Measurements from ENCODE around the gene CCDC121. TPM values are rescaled to one million over a fixed set of nuclear protein-coding genes. Genes with fewer than 3 reads are reported as not detected.
"Not testable (repeated sequence)": the region's sequence is repeated elsewhere in the genome, so short reads cannot be mapped to it uniquely, and the experiment has no call there.

Gene CCDC121
- total RNA-seq, 6 experiments from 2014 or later, result 0.52 to 1.2 (median 0.97) TPM

DNA sequence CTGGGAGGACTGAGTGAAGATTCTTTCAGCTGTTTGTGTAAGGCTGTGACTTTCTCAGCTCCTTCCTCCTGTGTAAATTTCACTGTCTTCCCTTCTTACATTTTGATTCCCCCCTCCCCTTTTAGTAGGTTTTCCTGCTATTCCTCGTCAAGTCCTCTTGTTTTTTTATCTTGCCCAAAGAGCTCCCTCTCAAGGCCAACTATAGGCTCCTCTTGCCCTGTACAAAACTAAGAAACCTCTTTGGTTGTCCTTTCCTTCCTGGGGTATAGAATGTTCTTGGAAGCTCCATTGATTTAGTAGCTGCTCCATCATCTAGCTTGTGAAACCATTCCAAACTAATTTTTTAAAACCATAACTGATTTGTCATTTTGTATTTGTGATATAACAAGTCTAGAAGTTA, 7.3 kb downstream of the CCDC121 start:
- TF ChIP-seq, protein P1, sequence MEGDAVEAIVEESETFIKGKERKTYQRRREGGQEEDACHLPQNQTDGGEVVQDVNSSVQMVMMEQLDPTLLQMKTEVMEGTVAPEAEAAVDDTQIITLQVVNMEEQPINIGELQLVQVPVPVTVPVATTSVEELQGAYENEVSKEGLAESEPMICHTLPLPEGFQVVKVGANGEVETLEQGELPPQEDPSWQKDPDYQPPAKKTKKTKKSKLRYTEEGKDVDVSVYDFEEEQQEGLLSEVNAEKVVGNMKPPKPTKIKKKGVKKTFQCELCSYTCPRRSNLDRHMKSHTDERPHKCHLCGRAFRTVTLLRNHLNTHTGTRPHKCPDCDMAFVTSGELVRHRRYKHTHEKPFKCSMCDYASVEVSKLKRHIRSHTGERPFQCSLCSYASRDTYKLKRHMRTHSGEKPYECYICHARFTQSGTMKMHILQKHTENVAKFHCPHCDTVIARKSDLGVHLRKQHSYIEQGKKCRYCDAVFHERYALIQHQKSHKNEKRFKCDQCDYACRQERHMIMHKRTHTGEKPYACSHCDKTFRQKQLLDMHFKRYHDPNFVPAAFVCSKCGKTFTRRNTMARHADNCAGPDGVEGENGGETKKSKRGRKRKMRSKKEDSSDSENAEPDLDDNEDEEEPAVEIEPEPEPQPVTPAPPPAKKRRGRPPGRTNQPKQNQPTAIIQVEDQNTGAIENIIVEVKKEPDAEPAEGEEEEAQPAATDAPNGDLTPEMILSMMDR (IDR thresholded peaks at IDR 0.05), result peak; percentile 27; the same call in 1 of the 2 replicates
- Mint-ChIP-seq H3K27ac (no peak overlapping the region), H3K9me3 (no peaks in the 10 kb centered on the region), H3K36me3 (ENCODE audit: low read depth) (peaks cover 62% of the 10 kb centered on the region), H3K27me3 (ENCODE audit: insufficient read depth) (no peaks in the 10 kb centered on the region), H3K4me3 (no peak overlapping the region), H3K4me1 (ENCODE audit: low read depth) (peaks cover 40% of the 10 kb centered on the region)
- DNase-seq, result no peak

DNA sequence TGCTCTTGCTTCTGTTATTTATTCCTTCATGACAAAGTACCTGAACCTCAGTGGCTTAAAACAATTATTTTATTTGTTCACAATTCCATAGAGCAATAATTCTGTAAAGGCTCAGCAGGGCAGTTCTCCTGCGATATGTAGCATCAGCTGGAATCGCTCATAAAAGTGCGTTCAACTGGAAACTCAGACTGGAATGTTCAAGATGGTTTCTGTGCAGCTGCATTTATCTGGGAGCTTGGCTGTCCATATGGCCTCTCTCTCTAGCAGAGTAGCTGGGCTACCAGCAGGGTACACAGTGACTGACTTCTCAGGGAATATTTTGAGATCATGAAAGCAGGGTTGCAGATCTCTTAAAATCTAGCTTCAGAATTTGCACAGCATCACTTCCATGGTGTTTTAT, 13.5 kb downstream of the CCDC121 start:
- Mint-ChIP-seq H3K27me3 (ENCODE audit: insufficient read depth) (no peaks in the 10 kb centered on the region), H3K27ac (no peak overlapping the region), H3K9me3 (no peaks in the 10 kb centered on the region), H3K36me3 (ENCODE audit: low read depth) (peaks cover 47% of the 10 kb centered on the region), H3K4me1 (ENCODE audit: low read depth) (no peaks in the 10 kb centered on the region), H3K4me3 (no peak overlapping the region)
- DNase-seq, result no peak
- TF ChIP-seq, protein P1 (IDR thresholded peaks at IDR 0.05), result no peak

DNA sequence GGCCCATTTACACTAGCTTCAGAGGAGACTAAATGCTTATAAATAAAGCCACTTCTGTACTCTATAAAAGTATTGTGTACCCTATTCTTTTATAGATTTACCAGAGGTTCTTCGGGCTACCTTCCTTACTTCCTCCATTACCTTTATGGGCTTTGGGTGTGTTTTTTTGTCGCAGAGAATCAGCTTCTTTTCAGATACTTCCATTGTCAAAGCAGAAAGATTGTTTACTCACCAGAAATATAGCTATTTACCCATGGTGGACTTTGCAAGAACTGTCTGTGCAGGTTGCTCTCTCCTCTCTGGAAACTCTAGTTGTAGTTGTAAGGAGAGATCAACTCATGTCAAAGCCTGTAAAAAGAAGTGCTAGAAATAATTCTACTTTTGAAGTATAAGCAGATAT, 14.8 kb downstream of the CCDC121 start:
- TF ChIP-seq, protein P1 (IDR thresholded peaks at IDR 0.05), result no peak
- Mint-ChIP-seq H3K4me3 (no peak overlapping the region), H3K9me3 (no peaks in the 10 kb centered on the region), H3K36me3 (ENCODE audit: low read depth) (peaks cover 41% of the 10 kb centered on the region), H3K4me1 (ENCODE audit: low read depth) (no peaks in the 10 kb centered on the region), H3K27ac (no peak overlapping the region), H3K27me3 (ENCODE audit: insufficient read depth) (no peaks in the 10 kb centered on the region)
- no peak for DNase-seq

DNA sequence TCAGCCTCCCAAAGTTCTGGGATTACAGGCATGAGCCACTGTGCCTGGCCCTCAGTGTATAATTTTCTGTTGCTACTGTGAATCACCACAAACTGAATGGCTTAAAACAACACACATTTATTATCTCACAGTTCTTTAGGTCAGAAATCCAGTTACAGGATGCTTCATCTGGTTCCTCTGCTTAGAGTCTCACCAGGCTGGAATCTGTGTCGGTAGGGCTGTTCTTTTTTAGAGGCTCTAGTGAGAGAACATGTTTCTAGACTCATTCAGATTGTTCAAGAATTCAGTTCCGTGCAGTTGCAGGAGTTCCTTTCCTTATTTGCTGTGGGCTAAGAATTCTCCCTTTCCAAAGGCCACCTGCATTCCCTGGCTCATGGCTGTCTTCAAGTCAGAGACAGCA, 22.2 kb downstream of the CCDC121 start:
- peak overlapping the region; percentile 28; the same call in 1 of the 2 replicates for H3K4me3 Mint-ChIP-seq
- TF ChIP-seq, protein P1 (IDR thresholded peaks at IDR 0.05), result no peak
- DNase-seq, result peak; percentile 80
- peaks cover 28% of the 10 kb centered on the region for H3K4me1 Mint-ChIP-seq (ENCODE audit: low read depth)
- H3K36me3 Mint-ChIP-seq (ENCODE audit: low read depth), result peaks cover 39% of the 10 kb centered on the region
- H3K9me3 Mint-ChIP-seq, result no peaks in the 10 kb centered on the region
- no peaks in the 10 kb centered on the region for H3K27me3 Mint-ChIP-seq (ENCODE audit: insufficient read depth)
- peak overlapping the region; percentile 86 for H3K27ac Mint-ChIP-seq

DNA sequence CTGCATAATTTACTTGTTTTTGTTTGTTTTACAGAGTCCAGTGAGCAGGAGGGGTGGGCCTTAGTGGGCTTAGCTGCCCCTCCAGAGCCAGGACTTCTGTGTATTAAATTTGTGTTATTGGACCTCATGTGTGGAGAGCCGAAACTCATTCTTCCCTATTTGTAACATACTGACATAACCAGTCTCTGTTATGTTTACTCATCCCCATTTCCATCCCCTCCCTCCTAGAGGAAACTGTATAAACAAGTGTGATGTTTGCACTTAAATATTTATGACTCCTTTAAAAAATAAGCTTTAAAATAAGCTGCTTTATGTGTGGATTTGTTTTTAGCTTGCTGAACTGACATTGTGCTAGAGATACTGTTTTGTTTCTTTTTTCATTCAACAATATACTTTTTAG, 32.2 kb downstream of the CCDC121 start:
- Mint-ChIP-seq H3K9me3 (peaks cover 18% of the 10 kb centered on the region), H3K36me3 (ENCODE audit: low read depth) (peaks cover 52% of the 10 kb centered on the region), H3K27me3 (ENCODE audit: insufficient read depth) (peaks cover 1% of the 10 kb centered on the region; the same call in 1 of the 2 replicates), H3K27ac (peak overlapping the region; percentile 50), H3K4me3 (no peak overlapping the region), H3K4me1 (ENCODE audit: low read depth) (peaks cover 32% of the 10 kb centered on the region)
- DNase-seq, result no peak
- TF ChIP-seq, protein P1 (IDR thresholded peaks at IDR 0.05), result no peak

DNA sequence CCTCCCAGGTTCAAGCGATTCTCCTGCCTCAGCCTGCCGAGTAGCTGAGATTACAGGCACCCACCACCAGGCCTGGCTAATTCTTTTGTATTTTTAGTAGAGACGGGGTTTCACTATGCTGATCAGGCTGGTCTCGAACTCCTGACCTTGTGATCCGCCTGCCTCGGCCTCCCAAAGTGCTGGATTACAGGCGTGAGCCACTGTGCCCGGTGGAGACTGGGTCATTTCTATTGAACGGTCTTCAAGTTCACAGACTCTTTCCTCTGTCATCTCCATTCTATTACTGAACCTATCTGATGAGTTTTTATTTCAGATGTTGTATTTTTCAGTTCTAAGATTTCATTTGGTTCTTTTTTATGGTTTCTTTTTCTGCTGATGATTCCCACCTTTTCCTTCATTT, 33.4 kb downstream of the CCDC121 start:
- H3K36me3 Mint-ChIP-seq (ENCODE audit: low read depth), result peaks cover 53% of the 10 kb centered on the region
- H3K4me3 Mint-ChIP-seq, result not testable (repeated sequence)
- H3K9me3 Mint-ChIP-seq, result peaks cover 23% of the 10 kb centered on the region

DNA sequence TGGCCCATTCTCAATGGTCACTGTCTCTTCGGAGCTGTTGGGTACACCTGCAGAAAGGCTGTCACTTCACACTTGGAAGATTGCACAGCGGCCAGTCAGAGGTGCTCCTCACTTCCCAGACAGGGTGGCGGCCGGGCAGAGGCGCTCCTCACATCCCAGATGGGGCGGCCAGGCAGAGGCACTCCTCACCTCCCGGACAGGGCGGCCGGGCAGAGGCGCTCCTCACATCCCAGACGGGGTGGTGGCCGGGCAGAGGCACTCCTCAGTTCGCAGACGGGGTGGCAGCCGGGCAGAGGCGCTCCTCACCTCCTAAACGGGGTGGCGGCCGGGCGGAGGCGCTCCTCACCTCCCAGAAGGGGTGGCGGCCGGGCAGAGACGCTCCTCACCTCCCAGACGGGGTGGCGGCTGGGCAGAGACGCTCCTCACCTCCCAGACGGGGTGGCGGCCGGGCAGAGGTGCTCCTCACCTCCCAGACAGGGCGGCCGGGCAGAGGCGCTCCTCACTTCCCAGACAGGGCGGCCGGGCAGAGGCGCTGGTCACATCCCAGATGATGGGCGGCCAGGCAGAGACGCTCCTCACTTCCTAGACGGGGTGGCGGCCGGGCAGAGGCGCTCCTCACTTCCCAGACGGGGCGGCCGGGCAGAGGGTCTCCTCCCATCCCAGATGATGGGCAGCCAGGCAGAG, 34.6 kb downstream of the CCDC121 start:
- not testable (repeated sequence) for H3K27me3 Mint-ChIP-seq (ENCODE audit: insufficient read depth); DNase-seq; H3K27ac Mint-ChIP-seq; H3K4me3 Mint-ChIP-seq
- Mint-ChIP-seq H3K36me3 (ENCODE audit: low read depth) (peaks cover 55% of the 10 kb centered on the region), H3K9me3 (peaks cover 24% of the 10 kb centered on the region), H3K4me1 (ENCODE audit: low read depth) (peaks cover 27% of the 10 kb centered on the region)

More for the DNA sequence above, 33.4 kb downstream of the CCDC121 start:
- H3K27ac Mint-ChIP-seq; DNase-seq; H3K27me3 Mint-ChIP-seq (ENCODE audit: insufficient read depth): not testable (repeated sequence)
- H3K4me1 Mint-ChIP-seq (ENCODE audit: low read depth), result peaks cover 32% of the 10 kb centered on the region

Measured in HFFc6 (cell line).